ENCODE results near the gene OSTM1.
"Not testable (repeated sequence)": the region's sequence is repeated elsewhere in the genome, so short reads cannot be mapped to it uniquely, and the experiment has no call there.

GRCh38 chr6:108016283-108016682, 58.3 kb downstream of the OSTM1 start:
- TF ChIP-seq, protein P1, sequence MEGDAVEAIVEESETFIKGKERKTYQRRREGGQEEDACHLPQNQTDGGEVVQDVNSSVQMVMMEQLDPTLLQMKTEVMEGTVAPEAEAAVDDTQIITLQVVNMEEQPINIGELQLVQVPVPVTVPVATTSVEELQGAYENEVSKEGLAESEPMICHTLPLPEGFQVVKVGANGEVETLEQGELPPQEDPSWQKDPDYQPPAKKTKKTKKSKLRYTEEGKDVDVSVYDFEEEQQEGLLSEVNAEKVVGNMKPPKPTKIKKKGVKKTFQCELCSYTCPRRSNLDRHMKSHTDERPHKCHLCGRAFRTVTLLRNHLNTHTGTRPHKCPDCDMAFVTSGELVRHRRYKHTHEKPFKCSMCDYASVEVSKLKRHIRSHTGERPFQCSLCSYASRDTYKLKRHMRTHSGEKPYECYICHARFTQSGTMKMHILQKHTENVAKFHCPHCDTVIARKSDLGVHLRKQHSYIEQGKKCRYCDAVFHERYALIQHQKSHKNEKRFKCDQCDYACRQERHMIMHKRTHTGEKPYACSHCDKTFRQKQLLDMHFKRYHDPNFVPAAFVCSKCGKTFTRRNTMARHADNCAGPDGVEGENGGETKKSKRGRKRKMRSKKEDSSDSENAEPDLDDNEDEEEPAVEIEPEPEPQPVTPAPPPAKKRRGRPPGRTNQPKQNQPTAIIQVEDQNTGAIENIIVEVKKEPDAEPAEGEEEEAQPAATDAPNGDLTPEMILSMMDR (IDR thresholded peaks at IDR 0.05; ENCODE audit: insufficient read depth, low read length): not testable (repeated sequence)
- TF ChIP-seq REST (IDR thresholded peaks at IDR 0.05; ENCODE audit: insufficient replicate concordance, low read depth); SPI1 (IDR thresholded peaks at IDR 0.05; ENCODE audit: borderline replicate concordance, low read depth); GABPA (IDR thresholded peaks at IDR 0.05; ENCODE audit: low read depth): not testable (repeated sequence)
